PC-3 (cell line): ENCODE measurements around the gene LAMA5.

ENCODE experiments used
- EZH2 ChIP-seq: fragments of 300-600 bp; sonication (generic); IDR thresholded peaks from one replicate; pipeline ENCODE4 v1.6.1; 2017; ENCODE audit warnings: antibody characterized with exemption, mild to moderate bottlenecking, low read length; ENCODE audit not compliant: unreplicated experiment
- EZH2phosphoT487 ChIP-seq: fragments of 300-600 bp; sonication (generic); IDR thresholded peaks from 2 replicates; pipeline ENCODE4 v1.6.1; 2018; ENCODE audit warnings: mild to moderate bottlenecking, antibody characterized with exemption, low read length, borderline replicate concordance
- TF ChIP-seq, protein P1 (sequence below): fragments of 300-600 bp; sonication (generic); conservative IDR thresholded peaks from 2 replicates; pipeline ENCODE4 v1.5.1; 2017; ENCODE audit warnings: antibody characterized with exemption, low read depth, mild to moderate bottlenecking, low read length

DNA sequence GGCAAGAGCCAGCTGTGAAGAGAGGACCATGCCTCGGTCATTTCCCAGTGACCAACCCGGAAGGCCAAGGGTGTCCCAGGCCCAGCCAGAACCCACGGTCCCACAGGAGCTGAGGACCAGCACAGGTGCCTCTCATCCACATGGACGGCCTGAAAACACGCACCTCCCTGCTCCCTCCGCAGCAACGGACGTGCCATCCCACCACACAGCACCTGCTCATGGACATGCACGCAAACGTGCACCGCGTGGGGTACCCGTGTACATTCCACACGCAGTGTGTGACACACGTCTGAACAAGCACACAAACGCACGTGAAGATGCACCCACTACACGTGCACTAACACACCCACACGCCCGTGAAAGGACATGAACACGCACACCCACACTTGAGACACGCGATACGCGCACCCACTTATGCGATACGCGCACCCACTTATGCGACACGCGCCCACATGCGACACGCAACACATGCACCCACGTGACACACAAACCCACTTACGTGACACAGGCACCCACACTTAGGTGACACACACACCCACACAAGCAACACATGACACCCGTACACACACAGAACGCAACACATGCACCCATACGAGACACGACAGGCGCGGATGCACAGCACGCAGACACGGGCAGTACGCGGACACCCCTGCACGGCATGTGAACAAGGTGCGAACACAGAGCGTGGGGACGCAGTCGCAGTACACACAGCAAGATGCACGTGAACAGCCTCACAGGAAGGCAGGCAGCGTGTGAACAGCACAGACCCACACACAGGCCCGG is 30.1 kb downstream of the LAMA5 start:
- TF ChIP-seq, protein P1, sequence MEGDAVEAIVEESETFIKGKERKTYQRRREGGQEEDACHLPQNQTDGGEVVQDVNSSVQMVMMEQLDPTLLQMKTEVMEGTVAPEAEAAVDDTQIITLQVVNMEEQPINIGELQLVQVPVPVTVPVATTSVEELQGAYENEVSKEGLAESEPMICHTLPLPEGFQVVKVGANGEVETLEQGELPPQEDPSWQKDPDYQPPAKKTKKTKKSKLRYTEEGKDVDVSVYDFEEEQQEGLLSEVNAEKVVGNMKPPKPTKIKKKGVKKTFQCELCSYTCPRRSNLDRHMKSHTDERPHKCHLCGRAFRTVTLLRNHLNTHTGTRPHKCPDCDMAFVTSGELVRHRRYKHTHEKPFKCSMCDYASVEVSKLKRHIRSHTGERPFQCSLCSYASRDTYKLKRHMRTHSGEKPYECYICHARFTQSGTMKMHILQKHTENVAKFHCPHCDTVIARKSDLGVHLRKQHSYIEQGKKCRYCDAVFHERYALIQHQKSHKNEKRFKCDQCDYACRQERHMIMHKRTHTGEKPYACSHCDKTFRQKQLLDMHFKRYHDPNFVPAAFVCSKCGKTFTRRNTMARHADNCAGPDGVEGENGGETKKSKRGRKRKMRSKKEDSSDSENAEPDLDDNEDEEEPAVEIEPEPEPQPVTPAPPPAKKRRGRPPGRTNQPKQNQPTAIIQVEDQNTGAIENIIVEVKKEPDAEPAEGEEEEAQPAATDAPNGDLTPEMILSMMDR, result no peak
- TF ChIP-seq EZH2phosphoT487, result no peak
- no peak for TF ChIP-seq EZH2
